NK-92 (cell line): Measurements from ENCODE around the gene KCNG2.
"Not testable (repeated sequence)": the region's sequence is repeated elsewhere in the genome, so short reads cannot be mapped to it uniquely, and the experiment has no call there.

ENCODE experiments used
- DNase-seq: peaks from one replicate; lab custom pipeline; 2025; ENCODE audit not compliant: unreplicated experiment; lab: John Stamatoyannopoulos, UW

Gene KCNG2

GRCh38 chr18:79866889-79867574 is 69.3 kb downstream of the KCNG2 start:
- DNase-seq = no peak

- no peak for DNase-seq
Observed at GRCh38 chr18:79867666-79868065, 69.9 kb downstream of the KCNG2 start.

GRCh38 chr18:79868168-79868784 is 70.5 kb downstream of the KCNG2 start:
- DNase-seq = no peak

- DNase-seq = no peak
Observed at GRCh38 chr18:79868811-79869541, 71.2 kb downstream of the KCNG2 start.

GRCh38 chr18:79869591-79870300 is 72.0 kb downstream of the KCNG2 start:
- no peak for DNase-seq

GRCh38 chr18:79870301-79871025 is 72.7 kb downstream of the KCNG2 start:
- DNase-seq = no peak

GRCh38 chr18:79871026-79871390 is 73.3 kb downstream of the KCNG2 start:
- no peak for DNase-seq

GRCh38 chr18:79871481-79872091 is 73.8 kb downstream of the KCNG2 start:
- no peak for DNase-seq

GRCh38 chr18:79872527-79873444 is 75.0 kb downstream of the KCNG2 start:
- no peak for DNase-seq

- no peak for DNase-seq
Observed at GRCh38 chr18:79873449-79874110, 75.8 kb downstream of the KCNG2 start.

GRCh38 chr18:79874553-79875530 is 77.1 kb downstream of the KCNG2 start:
- DNase-seq = no peak

- no peak for DNase-seq
Observed at GRCh38 chr18:79875531-79875919, 77.8 kb downstream of the KCNG2 start.

GRCh38 chr18:79875931-79876461 is 78.3 kb downstream of the KCNG2 start:
- no peak for DNase-seq

- no peak for DNase-seq
Observed at GRCh38 chr18:79876497-79876896, 78.8 kb downstream of the KCNG2 start.

- no peak for DNase-seq
Observed at GRCh38 chr18:79877163-79878091, 79.7 kb downstream of the KCNG2 start.

GRCh38 chr18:79878246-79878645 is 80.5 kb downstream of the KCNG2 start:
- DNase-seq = not testable (repeated sequence)
